Measurements from ENCODE around the gene RNF8.

GRCh38 chr6:37347670-37348111 is 6.1 kb upstream of the RNF8 start:
- TF ChIP-seq POLR2A (IDR thresholded peaks at IDR 0.05) = no peak
- TF ChIP-seq, protein P1, sequence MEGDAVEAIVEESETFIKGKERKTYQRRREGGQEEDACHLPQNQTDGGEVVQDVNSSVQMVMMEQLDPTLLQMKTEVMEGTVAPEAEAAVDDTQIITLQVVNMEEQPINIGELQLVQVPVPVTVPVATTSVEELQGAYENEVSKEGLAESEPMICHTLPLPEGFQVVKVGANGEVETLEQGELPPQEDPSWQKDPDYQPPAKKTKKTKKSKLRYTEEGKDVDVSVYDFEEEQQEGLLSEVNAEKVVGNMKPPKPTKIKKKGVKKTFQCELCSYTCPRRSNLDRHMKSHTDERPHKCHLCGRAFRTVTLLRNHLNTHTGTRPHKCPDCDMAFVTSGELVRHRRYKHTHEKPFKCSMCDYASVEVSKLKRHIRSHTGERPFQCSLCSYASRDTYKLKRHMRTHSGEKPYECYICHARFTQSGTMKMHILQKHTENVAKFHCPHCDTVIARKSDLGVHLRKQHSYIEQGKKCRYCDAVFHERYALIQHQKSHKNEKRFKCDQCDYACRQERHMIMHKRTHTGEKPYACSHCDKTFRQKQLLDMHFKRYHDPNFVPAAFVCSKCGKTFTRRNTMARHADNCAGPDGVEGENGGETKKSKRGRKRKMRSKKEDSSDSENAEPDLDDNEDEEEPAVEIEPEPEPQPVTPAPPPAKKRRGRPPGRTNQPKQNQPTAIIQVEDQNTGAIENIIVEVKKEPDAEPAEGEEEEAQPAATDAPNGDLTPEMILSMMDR (IDR thresholded peaks at IDR 0.05 in 8 of 11, conservative IDR thresholded peaks at IDR 0.05 in 3 of 11) = no peak
- TF ChIP-seq POLR2AphosphoS5 (IDR thresholded peaks at IDR 0.05) = no peak
